ENCODE data around the gene ATP1A3. TPM values are rescaled to one million over a fixed set of nuclear protein-coding genes. Genes with fewer than 3 reads are reported as not detected.

Gene ATP1A3
- total and polyA plus RNA-seq, 2 donors (not counting 1 experiment from before 2014, with no cell fraction given), result 1.2 to 3.8 TPM

- H3K4me2 ChIP-seq (replicated peaks; ENCODE audit: low read depth, low read length, poor library complexity, severe bottlenecking), result no peak overlapping the region
- peaks cover 0 to 40% (median 17%) of the 10 kb centered on the region in 4 experiments for H3K27me3 ChIP-seq (replicated peaks in 1 of 4; ENCODE audit: control extremely low read depth in 1 of 4, control insufficient read depth in 3 of 4, insufficient read depth in 4 of 4, low read length in 3 of 4)
- no peak overlapping the region for H3K27ac ChIP-seq (ENCODE audit: low read length in 2 of 2)
- H3K27me3 Mint-ChIP-seq, result peaks cover 20% of the 10 kb centered on the region
- 66% methylated on average over 9 of the region's 13 CpGs for WGBS (ENCODE audit: insufficient coverage)
- peak; percentile 22 for DNase-seq
- ATAC-seq (ENCODE audit: low read depth), result no peak
- H3K4me1 ChIP-seq (ENCODE audit: control insufficient read depth in 2 of 2, insufficient read depth in 2 of 2, low read length in 2 of 2), result peaks cover 58 to 62% of the 10 kb centered on the region in 2 donors
- no peak overlapping the region for H2AFZ ChIP-seq (ENCODE audit: insufficient read depth, low read depth, low read length, poor library complexity, severe bottlenecking)
- H3K4me3 Mint-ChIP-seq, result peak overlapping the region; percentile 20
- H3K9me3 ChIP-seq (ENCODE audit: control extremely low read depth in 1 of 3, control insufficient read depth in 2 of 3, insufficient read depth in 1 of 3, low read length in 2 of 3), result peaks cover 0 to 14% (median 0%) of the 10 kb centered on the region in 3 donors
- H3K36me3 ChIP-seq (replicated peaks in 1 of 2; ENCODE audit: control extremely low read depth in 1 of 2, control insufficient read depth in 1 of 2, extremely low read depth in 1 of 2, insufficient read depth in 2 of 2, low read length in 1 of 2), result no peaks in the 10 kb centered on the region
- H3K27ac Mint-ChIP-seq, result no peak overlapping the region
- intact Hi-C loops (cut with micrococcal nuclease), result no loop called here
- H3K79me2 ChIP-seq (ENCODE audit: control insufficient read depth, insufficient read depth, low read length), result peaks cover 10% of the 10 kb centered on the region
- H3K9ac ChIP-seq (ENCODE audit: low read length), result no peak overlapping the region
- no peak for TF ChIP-seq EZH2 (IDR thresholded peaks at IDR 0.05; ENCODE audit: borderline replicate concordance, insufficient read depth, low read depth, low read length, poor library complexity, severe bottlenecking)
- TF ChIP-seq, protein P1, sequence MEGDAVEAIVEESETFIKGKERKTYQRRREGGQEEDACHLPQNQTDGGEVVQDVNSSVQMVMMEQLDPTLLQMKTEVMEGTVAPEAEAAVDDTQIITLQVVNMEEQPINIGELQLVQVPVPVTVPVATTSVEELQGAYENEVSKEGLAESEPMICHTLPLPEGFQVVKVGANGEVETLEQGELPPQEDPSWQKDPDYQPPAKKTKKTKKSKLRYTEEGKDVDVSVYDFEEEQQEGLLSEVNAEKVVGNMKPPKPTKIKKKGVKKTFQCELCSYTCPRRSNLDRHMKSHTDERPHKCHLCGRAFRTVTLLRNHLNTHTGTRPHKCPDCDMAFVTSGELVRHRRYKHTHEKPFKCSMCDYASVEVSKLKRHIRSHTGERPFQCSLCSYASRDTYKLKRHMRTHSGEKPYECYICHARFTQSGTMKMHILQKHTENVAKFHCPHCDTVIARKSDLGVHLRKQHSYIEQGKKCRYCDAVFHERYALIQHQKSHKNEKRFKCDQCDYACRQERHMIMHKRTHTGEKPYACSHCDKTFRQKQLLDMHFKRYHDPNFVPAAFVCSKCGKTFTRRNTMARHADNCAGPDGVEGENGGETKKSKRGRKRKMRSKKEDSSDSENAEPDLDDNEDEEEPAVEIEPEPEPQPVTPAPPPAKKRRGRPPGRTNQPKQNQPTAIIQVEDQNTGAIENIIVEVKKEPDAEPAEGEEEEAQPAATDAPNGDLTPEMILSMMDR (IDR thresholded peaks at IDR 0.05), result no peak
- POLR2A ChIA-PET, result interaction anchor here (1.0 kb wide), 1 partner anchor 20 kb away, joined by 3 read pairs; no protein-coding TSS in a partner anchor
- CTCF ChIA-PET, result interaction anchor here (1.3 kb wide), 1 partner anchor 52 kb away, joined by 4 read pairs; no protein-coding TSS in a partner anchor
- no peaks in the 10 kb centered on the region for H4K20me1 ChIP-seq (ENCODE audit: control insufficient read depth, insufficient read depth, low read length, poor library complexity, severe bottlenecking)
- H3K4me3 ChIP-seq (ENCODE audit: control extremely low read depth in 1 of 5, extremely low read depth in 1 of 5, insufficient read depth in 1 of 5, low read depth in 2 of 5, low read length in 4 of 5), result no peak overlapping the region
- peaks cover 30% of the 10 kb centered on the region for H3K4me1 Mint-ChIP-seq
- H3K9me3 Mint-ChIP-seq (ENCODE audit: insufficient read depth), result no peaks in the 10 kb centered on the region
Measured at GRCh38 chr19:41924151-41925145, 69.6 kb downstream of the ATP1A3 start.

Data from B cell (primary cell).